HuH-7 (cell line): Measurements from ENCODE around the gene ZNF579.
A peak's percentile ranks its signal among the peaks of the same experiment; 100 is the strongest.
"Not testable (repeated sequence)": the region's sequence is repeated elsewhere in the genome, so short reads cannot be mapped to it uniquely, and the experiment has no call there.

ENCODE experiments used
- DNase-seq: peaks from one replicate; pipeline ENCODE4 v3.0.0; 2011; ENCODE audit warnings: low spot score

ZNF579 gene

DNA sequence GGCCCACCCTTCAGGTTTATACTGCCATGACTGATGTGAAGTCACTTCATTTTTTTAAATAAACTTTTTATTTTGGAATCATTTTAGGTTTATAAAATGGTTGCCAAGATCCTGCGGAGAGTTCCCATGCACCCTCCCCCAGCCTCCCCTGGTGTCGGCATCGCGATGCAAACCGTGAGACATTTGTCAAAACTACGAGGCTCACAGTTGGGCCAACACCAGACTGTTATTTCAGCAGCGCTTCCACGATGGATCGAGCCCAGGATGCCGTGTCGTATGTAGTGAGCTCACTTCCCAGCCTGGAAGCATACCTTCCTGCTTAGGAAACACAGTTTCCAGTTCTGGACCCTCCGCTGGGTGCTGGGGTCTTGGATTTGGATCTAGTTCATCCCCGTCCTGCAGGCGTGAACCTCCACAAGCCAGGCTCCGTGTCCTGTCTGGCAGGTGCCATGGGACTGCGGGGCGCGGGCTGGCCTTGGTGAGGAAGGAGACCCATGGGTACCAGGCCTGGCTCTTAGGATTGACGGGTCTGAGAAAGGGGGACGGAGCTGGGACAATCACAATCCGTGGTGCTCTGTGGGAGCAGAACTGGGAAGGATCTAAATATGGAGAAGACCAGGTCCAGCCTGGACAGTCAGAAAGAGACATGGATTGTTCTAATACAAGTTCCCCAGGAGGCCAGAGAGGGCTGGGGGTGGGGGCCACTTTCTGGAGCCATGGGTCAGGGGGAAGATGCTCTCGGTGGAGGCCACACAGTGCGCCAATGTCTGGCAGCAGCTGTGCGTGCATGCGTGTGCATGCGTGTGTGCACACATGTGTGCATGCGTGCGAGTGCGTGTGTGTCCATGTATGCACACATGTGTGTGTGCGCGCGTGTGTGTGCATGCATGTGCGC is 41.3 kb downstream of the ZNF579 start:
- no peak for DNase-seq

GRCh38 chr19:55538132-55538531 is 42.5 kb downstream of the ZNF579 start:
- no peak for DNase-seq

- no peak for DNase-seq
These were observed 42.9 kb downstream of the ZNF579 start for GRCh38 chr19:55537741-55538111.

DNA sequence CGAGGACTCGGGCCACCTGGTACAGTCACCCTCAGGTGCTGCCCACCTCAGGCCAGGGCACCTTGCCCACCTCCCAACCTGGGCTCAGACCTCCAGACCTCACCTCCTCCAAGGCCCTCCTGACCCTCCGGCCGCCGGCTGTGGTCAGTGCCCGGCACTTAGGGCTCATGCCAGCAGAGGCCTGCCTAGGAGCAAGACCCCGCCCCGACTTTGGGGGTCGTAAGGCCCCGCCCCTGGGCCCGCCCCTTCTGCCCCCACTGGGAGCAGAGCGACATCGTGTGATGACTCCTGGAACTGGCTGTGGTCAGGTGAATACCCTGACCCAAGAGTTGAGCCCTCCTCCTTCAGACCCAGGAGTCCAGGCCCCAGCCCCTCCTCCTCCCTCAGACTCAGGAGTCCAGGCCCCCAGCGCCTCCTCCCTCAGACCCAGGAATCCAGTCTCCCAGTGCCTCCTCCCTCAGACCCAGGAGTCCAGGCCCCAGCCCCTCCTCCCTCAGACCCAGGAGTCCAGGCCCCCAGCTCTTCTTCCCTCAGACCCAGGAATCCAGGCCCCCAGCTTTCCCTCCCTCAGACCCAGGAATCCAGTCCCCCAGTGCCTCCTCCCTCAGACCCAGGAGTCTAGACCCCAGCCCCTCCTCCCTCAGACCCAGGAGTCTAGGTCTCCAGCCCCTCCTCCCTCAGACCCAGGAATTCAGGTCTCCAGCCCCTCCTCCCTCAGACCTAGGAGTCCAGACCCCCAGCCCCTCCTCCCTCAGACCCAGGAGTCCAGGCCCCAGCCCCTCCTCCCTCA is 43.5 kb downstream of the ZNF579 start, which contains the start of gene SBK2:
Gene SBK2, minus strand, starts transcription at position 183 of the 790 bp plus-strand sequence. CDS start 839 bp downstream, outside the sequence.
- peak; percentile 56 for DNase-seq

DNA sequence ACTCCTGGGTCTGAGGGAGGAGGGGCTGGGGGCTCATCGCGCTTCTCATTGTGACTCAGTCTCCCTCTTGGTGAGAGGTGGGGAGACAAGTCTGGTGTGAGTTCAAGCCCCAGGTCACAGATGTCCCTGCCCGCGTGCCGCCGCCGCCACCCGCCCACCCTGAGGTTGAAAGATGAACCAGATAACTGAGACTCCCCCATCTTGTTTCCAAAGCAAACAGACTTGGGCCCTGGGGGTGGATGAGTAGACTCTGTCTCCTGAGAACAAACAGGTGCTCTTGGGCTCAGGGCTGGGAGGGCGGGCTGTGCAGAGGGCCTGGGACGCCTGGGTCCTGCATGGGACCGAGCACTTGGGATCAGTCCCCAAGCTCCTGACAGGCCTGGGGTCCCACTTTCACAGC is 44.3 kb downstream of the ZNF579 start:
- no peak for DNase-seq

- no peak for DNase-seq
These were observed 44.7 kb downstream of the ZNF579 start for GRCh38 chr19:55535965-55536350.

- no peak for DNase-seq
These were observed 45.3 kb downstream of the ZNF579 start for GRCh38 chr19:55535173-55535964.

- not testable (repeated sequence) for DNase-seq
These were observed 46.4 kb downstream of the ZNF579 start for GRCh38 chr19:55534280-55534679.

DNA sequence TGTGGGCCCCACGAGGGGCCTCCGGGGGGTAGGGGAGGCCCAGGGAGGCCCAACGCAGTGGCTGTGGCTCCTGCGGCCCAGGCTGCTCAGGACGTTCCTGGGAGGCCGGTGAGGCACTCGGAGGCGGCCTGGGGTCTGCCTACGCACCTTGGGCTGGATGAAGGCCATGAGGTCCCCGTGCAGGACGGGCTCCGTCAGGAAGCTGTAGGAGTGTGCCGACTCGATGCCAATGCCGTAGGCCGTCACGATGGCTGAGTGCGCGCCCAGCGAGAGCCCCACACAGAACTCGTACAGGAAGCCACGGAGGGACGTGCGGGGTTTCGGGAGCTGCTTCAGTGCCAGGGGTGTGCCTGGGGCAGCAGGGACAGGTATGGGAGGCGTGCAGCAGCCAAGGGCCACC is 49.7 kb downstream of the ZNF579 start:
- DNase-seq: no peak

GRCh38 chr19:55529636-55530234 is 50.9 kb downstream of the ZNF579 start:
- no peak for DNase-seq

GRCh38 chr19:55528030-55528803 is 52.4 kb downstream of the ZNF579 start:
- DNase-seq: no peak

DNA sequence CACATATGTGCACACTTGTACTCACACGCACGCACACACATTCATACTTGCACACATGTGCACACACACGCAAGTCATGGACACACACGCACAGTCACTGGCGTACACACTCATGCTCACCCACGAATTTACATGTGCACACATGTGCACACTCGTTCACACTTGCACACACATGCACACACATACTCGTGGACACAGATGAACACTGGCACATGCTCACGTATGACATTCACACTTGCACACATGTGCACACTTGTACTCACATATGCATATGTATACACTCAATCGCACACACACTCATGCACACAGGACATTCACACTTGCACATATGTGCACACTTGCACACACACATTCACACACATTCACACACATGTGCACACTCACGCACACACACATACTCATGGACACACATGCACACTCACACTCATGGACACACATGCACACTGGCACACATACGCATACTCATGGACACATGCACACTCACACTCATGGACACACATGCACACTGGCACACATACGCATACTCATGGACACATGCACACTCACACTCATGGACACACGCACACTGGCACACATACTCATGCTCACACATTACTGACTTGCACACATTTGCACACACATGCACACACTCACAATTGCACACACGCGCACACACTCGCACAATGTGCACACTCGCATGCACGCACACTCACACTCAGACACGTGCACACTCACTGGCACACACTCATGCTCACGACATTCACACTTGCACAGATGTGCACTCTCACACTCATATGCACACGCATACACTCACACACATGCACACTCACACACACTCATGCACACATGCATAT is 53.2 kb downstream of the ZNF579 start:
- DNase-seq: no peak
